Measurements from ENCODE around the gene STK36. TPM values are rescaled to one million over a fixed set of nuclear protein-coding genes. Genes with fewer than 3 reads are reported as not detected.

The STK36 gene
- total RNA-seq, 2 donors from 2014 or later: 13.5 to 37.4 TPM

DNA sequence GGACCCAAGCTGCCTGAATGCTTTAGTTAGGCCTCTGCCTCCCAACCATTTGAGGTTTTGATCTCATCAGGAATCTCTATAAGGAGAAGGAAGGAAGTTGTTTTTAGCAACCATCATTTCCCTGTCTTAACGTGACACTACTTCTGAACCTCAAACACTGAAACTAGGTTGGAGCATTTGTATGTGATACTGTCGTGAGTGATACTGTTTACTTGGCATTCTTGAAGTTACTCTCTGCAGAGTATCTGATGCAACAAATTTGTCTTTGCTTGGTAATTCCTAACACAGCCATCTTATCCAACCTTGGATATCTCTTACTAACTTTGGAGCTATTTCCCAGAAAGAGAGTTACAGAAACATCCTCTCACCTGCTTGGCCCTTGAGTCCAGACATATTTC lies 60.9 kb downstream of the STK36 start:
- peaks cover 1% of the 10 kb centered on the region for H3K9me3 Mint-ChIP-seq
- peaks cover 19 to 23% of the 10 kb centered on the region in 2 donors for H3K4me1 Mint-ChIP-seq (ENCODE audit: low read depth in 2 of 2)
- DNase-seq (ENCODE audit: low spot score): no peak
- ATAC-seq: no peak
- H3K4me3 Mint-ChIP-seq: no peak overlapping the region
- peaks cover 8% of the 10 kb centered on the region for H3K36me3 Mint-ChIP-seq
- no peaks in the 10 kb centered on the region for H3K27me3 Mint-ChIP-seq
- H3K27ac Mint-ChIP-seq: peak overlapping the region; percentile 66 to 74

DNA sequence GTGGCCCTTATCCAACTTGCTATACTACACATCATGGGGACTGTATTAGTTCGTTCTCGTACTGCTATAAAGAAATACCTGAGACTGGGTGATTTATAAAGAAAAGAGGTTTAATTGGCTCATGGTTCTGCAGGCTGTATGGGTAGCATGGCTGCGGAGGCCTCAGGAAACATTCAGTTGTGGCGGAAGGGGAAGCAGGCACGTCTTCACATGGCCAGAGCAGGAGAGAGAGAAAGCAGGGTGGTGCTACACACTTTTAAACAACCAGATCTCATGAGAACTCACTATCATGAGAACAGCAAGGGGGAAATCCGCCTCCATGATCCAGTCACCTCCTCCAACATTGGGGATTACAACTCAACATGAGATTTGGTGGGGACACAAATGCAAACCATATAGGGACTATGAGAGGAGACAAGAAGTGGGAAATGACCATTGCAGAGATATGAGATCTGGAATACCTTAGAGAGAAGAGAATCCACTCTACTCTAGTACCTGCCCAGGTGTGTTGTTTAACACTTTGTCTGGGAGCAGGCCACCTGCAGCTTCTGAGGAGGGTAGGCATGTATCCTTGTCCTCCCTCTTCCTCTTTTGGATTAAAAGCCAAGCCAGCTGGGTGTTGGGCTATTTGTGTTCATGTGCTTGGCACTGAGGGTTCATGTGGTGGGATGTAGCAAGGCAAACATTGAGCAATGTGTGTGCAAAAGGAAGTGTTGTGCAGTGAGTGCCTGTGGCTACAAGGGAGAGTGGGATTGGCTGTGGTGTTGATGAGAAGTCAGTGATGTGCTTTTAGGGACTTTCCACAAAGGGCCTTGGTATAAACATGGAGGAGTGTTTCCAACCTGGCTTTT lies 61.5 kb downstream of the STK36 start:
- H3K36me3 Mint-ChIP-seq: peaks cover 10% of the 10 kb centered on the region
- peak overlapping the region; percentile 65 for H3K4me3 Mint-ChIP-seq
- no peaks in the 10 kb centered on the region for H3K9me3 Mint-ChIP-seq
- peak overlapping the region; percentile 66 to 74 for H3K27ac Mint-ChIP-seq
- peaks cover 18 to 23% of the 10 kb centered on the region in 2 donors for H3K4me1 Mint-ChIP-seq (ENCODE audit: low read depth in 2 of 2)
- DNase-seq (ENCODE audit: low spot score): peak; percentile 82
- H3K27me3 Mint-ChIP-seq: no peaks in the 10 kb centered on the region
- ATAC-seq: peak; percentile 95 to 99

DNA sequence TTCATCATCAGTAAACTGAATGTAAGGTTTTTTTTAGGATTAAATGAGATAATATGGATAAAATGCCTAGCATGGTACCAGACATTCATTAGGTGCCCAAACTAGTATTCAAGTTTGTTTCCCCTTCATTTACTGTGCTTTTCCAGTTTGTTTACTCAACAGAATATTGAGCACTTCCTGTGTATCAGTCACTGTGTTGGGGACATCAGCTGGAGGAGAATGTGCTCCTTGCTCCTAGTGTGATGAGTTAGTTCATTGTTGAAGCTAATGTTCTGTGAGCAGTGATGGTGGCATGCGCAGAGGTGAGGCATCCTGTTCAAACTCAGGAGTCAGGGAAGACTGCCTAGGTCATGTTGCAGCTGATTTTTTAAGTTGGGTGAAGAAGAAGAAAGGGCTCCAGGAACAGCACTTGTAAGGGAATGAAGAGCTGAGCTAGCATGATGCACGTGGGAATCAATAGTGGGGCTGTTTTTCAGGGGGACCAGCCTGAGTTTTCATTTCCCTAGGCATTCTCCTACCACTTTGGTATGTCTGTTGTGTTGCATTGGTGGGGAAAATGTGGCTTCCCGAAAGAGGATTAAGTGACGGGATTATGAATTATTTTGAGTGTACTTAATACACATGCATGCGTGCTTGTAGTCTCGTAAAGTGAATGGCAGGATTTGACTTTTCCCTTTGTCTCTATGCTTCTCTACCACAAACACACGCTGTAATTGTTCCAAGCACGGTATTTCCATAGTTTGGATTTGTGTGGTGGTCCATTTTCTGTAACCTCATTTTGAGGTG lies 62.5 kb downstream of the STK36 start:
- Mint-ChIP-seq H3K4me1 (ENCODE audit: low read depth in 2 of 2) (peaks cover 18 to 23% of the 10 kb centered on the region in 2 donors), H3K9me3 (no peaks in the 10 kb centered on the region), H3K36me3 (peaks cover 11% of the 10 kb centered on the region), H3K27me3 (no peaks in the 10 kb centered on the region), H3K27ac (peak overlapping the region; percentile 66 to 74), H3K4me3 (peak overlapping the region; percentile 65)
- no peak for ATAC-seq
- DNase-seq (ENCODE audit: low spot score): no peak

DNA sequence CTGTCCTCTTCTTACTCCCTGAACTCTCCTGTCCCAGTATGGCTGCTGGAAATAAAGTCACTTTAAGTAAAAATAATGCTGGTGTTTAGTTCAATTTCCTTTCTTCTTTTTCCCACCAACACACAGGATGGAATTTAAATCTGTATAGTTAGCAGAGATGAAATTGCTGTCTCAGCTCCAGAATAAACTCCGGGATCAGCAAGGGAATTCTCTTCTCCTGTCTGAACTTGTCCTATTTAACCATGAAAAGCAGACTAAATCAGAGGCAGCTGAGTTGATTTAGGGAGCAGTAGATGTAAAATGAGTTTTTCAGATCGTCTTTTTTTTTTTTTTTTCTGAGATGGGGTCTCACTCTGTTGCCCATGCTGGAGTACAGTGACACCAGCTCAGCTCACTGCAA lies 64.6 kb downstream of the STK36 start:
- Mint-ChIP-seq H3K9me3 (no peaks in the 10 kb centered on the region), H3K36me3 (peaks cover 11% of the 10 kb centered on the region), H3K4me1 (ENCODE audit: low read depth in 2 of 2) (peaks cover 18 to 23% of the 10 kb centered on the region in 2 donors), H3K4me3 (no peak overlapping the region), H3K27me3 (no peaks in the 10 kb centered on the region), H3K27ac (no peak overlapping the region)
- DNase-seq (ENCODE audit: low spot score) (no peak), ATAC-seq (no peak)

DNA sequence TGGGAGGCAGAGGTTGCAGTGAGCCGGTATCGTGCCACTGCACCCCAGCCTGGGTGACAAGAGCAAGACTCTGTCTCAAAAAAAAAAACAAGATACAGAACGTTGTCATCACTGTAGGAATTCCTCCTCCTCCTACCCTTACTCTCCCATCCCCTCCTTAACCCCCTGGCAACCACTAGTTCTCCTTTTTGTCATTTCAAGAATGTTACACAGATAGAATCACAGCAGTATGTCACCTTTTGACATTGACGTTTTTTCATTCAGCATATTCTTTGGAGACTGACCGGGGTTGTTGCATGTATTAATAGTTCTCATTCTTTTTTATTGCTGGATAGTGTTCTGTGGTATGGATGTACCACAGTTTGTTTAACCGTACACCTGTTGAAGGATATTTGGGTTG lies 71.2 kb downstream of the STK36 start:
- Mint-ChIP-seq H3K36me3 (peaks cover 12% of the 10 kb centered on the region), H3K4me1 (ENCODE audit: low read depth in 2 of 2) (peaks cover 3 to 13% of the 10 kb centered on the region in 2 donors), H3K27me3 (no peaks in the 10 kb centered on the region), H3K4me3 (no peak overlapping the region), H3K9me3 (no peaks in the 10 kb centered on the region), H3K27ac (no peak overlapping the region)
- ATAC-seq: no peak
- DNase-seq (ENCODE audit: low spot score): no peak

DNA sequence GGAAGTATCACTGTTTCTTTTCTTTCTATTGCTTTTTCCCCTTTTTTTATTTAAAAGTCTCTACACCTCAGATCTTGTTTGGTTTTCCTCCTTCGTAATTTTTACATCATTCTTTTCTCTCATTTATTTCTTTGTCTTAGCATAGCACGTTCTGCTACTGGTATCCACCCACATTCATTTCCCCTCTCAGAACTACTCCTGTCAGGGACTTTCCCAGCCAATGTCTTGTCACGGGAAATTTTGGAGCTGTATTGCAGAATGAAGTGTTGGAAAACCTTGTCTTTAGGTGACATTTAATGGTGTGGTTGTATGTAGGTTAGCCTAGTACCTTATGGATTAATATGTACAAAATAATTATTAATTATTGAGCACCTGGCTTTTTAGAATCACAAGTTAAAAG lies 72.7 kb downstream of the STK36 start:
- DNase-seq (ENCODE audit: low spot score): no peak
- peaks cover 3 to 13% of the 10 kb centered on the region in 2 donors for H3K4me1 Mint-ChIP-seq (ENCODE audit: low read depth in 2 of 2)
- no peaks in the 10 kb centered on the region for H3K27me3 Mint-ChIP-seq
- H3K4me3 Mint-ChIP-seq: no peak overlapping the region
- peaks cover 8% of the 10 kb centered on the region for H3K36me3 Mint-ChIP-seq
- no peak for ATAC-seq
- H3K9me3 Mint-ChIP-seq: no peaks in the 10 kb centered on the region
- H3K27ac Mint-ChIP-seq: no peak overlapping the region

DNA sequence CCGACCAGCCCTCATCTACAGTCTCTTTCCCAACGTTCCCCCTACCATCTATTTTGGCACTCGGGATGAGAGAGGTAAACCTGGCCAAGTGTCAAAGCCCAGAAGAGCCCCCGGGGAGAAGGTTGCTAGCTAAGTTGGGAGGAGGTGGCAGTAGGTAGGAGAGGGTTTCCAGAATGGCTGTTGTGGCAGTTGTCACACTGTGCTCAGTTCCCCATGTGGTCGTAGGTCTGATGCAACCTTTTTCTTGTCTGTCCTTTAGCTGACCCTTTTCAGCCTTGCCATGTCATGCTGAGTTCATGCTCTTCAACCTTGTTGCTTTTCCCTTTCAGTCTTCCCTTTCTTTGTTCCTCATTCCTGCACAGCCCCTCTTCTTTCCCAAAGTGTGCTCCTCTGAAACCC lies 73.3 kb downstream of the STK36 start:
- Mint-ChIP-seq H3K27me3 (no peaks in the 10 kb centered on the region), H3K4me3 (no peak overlapping the region), H3K27ac (no peak overlapping the region), H3K9me3 (no peaks in the 10 kb centered on the region), H3K4me1 (ENCODE audit: low read depth in 2 of 2) (peaks cover 3 to 13% of the 10 kb centered on the region in 2 donors), H3K36me3 (peaks cover 8% of the 10 kb centered on the region)
- ATAC-seq: no peak
- no peak for DNase-seq (ENCODE audit: low spot score)

DNA sequence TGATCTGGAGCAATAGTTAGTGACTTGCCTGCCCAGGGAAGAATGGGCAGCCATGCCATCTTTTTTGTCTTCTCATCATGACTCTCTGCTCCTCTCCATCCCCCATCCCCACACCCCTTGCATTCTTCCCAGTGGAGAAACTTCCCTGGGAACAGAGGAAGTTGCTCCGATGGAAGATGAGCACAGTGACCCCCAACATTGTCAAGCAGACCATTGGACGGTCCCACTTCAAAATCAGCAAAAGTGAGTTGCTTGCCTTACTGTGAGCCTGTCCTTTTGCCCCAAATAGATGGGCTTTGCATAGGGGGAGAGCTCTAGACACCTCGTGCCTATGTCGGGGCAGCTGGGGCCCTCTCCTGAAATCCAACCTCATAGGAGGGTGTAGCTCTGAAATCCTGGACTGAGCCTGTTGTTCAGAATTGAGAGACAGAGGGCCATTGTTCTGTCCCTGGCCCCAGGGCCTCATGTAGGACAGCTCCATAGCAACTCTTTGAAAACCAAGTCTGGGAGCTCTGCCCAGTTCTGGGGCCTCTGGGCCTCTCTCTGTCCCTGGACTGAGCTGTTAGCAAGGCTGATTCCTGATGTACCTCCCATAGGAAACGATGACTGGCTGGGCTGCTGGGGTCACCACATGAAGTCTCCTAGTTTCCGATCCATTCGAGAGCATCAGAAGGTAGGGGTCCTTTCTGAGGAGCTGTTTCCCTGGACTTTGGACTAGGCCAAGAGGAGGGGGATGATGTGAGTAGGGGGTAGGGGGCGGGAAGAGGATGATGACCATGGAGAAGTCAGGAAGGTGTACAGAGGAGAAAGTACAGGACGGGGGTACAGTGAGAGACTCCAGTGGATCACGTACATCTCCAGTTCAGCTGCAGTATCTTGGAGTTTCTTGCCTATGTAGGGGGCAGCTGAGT lies 73.9 kb downstream of the STK36 start:
- DNase-seq (ENCODE audit: low spot score) (no peak), ATAC-seq (no peak)
- Mint-ChIP-seq H3K36me3 (peaks cover 14% of the 10 kb centered on the region), H3K9me3 (no peaks in the 10 kb centered on the region), H3K27ac (no peak overlapping the region), H3K4me3 (no peak overlapping the region), H3K27me3 (no peaks in the 10 kb centered on the region), H3K4me1 (ENCODE audit: low read depth in 2 of 2) (peaks cover 3 to 13% of the 10 kb centered on the region in 2 donors)

DNA sequence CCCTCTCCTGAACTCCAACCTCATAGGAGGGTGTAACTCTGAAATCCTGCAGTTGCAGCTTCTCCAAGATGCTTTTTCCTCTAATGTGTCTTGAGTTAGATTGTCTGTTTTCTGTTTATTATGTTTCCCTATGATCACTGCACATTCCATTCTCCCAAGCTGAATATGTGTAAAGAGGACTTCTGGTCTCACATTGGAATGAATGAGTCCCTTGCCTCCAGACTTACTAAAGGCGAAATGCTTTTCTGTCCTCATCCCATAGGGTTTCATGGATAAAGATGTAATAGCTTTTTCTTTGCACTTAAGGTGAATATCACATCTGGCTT lies 74.5 kb downstream of the STK36 start:
- H3K27me3 Mint-ChIP-seq: no peaks in the 10 kb centered on the region
- H3K27ac Mint-ChIP-seq: no peak overlapping the region
- no peak overlapping the region for H3K4me3 Mint-ChIP-seq
- no peak for DNase-seq (ENCODE audit: low spot score)
- no peak for ATAC-seq
- H3K9me3 Mint-ChIP-seq: no peaks in the 10 kb centered on the region
- H3K4me1 Mint-ChIP-seq (ENCODE audit: low read depth in 2 of 2): peaks cover 3 to 13% of the 10 kb centered on the region in 2 donors
- H3K36me3 Mint-ChIP-seq: peaks cover 15% of the 10 kb centered on the region

DNA sequence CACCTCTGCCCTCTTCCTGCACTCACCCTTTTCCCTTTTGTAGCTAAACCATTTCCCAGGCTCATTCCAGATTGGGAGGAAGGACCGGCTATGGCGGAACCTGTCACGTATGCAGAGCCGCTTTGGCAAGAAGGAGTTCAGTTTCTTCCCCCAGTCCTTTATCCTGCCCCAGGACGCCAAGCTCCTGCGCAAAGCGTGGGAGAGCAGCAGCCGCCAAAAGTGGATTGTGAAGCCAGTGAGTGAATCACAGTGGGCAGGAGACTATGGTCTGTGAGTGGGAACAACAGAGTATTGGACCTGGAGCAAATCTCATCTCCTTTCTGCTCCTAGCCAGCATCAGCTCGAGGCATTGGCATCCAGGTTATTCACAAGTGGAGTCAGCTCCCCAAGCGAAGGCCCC lies 75.1 kb downstream of the STK36 start:
- Mint-ChIP-seq H3K27me3 (no peaks in the 10 kb centered on the region), H3K9me3 (no peaks in the 10 kb centered on the region), H3K4me1 (ENCODE audit: low read depth in 2 of 2) (peaks cover 3 to 13% of the 10 kb centered on the region in 2 donors), H3K27ac (no peak overlapping the region), H3K36me3 (peaks cover 15% of the 10 kb centered on the region), H3K4me3 (no peak overlapping the region)
- DNase-seq (ENCODE audit: low spot score): no peak
- no peak for ATAC-seq

DNA sequence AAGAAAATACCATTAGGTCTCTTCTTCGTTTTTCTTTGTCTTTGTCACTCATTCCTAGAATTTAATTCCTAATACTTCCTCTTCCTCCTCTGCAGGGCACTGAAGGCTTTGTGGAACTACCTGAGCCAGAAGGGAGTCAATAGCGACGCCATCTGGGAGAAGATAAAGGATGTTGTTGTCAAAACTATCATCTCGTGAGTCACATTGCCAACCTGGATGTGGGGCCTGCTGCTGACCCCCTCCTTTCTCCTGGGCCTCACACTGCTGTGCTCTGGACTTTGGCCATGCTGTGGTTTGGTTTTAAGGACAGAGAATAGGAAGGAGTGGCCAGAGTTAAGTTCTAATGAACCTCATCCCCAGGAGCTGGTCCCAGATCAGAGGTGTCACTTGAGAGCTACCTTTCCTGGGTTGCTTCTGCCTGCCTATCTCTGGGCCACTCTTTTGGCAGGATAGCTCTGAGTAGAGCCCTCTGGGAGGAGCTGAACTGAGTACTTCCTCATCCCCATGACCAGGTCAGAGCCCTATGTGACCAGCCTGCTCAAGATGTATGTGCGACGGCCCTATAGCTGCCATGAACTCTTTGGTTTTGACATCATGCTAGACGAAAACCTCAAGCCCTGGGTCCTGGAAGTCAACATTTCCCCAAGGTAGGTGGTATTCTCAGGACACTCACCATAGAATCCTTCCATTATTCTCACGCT lies 77.0 kb downstream of the STK36 start:
- Mint-ChIP-seq H3K27me3 (no peaks in the 10 kb centered on the region), H3K9me3 (no peaks in the 10 kb centered on the region), H3K36me3 (peaks cover 15% of the 10 kb centered on the region), H3K4me3 (no peak overlapping the region), H3K4me1 (ENCODE audit: low read depth in 2 of 2) (peaks cover 3 to 13% of the 10 kb centered on the region in 2 donors), H3K27ac (no peak overlapping the region)
- no peak for DNase-seq (ENCODE audit: low spot score)
- ATAC-seq: no peak

All from natural killer cell treated with Interleukin-12 subunit alpha and Interleukin-12 subunit beta and Interleukin-15 and Interleukin-18, amount 100 ng/mL, for 72 hours (primary cell).